ENCODE data around the gene MBP. TPM values are rescaled to one million over a fixed set of nuclear protein-coding genes. Genes with fewer than 3 reads are reported as not detected.
A peak's percentile ranks its signal among the peaks of the same experiment; 100 is the strongest.

MBP gene
- total RNA-seq, 1 donor from 2014 or later, result 2,463 TPM

- ATAC-seq, result no peak
- no peak for DNase-seq (ENCODE audit: low spot score)
- intact Hi-C loops (cut with DNase I), result loop anchor here (5.0 kb wide), 1 partner anchor 848 kb away; no protein-coding TSS in a partner anchor
Measured at GRCh38 chr18:77119851-77120491, 12.6 kb downstream of the MBP start.

GRCh38 chr18:77119101-77119850, 13.3 kb downstream of the MBP start:
- no peak for DNase-seq (ENCODE audit: low spot score)
- ATAC-seq, result no peak
- intact Hi-C loops (cut with DNase I), result loop anchor here (5.0 kb wide), 1 partner anchor 847 kb away; no protein-coding TSS in a partner anchor

- DNase-seq (ENCODE audit: low spot score) (no peak), ATAC-seq (no peak)
- intact Hi-C loops (cut with DNase I), result loop anchor here (5.0 kb wide), 1 partner anchor 846 kb away; no protein-coding TSS in a partner anchor
Measured at GRCh38 chr18:77118256-77119090, 14.1 kb downstream of the MBP start.

- intact Hi-C loops (cut with DNase I), result loop anchor here (5.0 kb wide), 1 partner anchor 844 kb away; no protein-coding TSS in a partner anchor
- peak; percentile 47 for DNase-seq (ENCODE audit: low spot score)
- no peak for ATAC-seq
Measured at GRCh38 chr18:77116201-77117080, 16.1 kb downstream of the MBP start.

GRCh38 chr18:77115192-77115953, 17.2 kb downstream of the MBP start:
- DNase-seq (ENCODE audit: low spot score) (no peak), ATAC-seq (no peak)
- intact Hi-C loops (cut with DNase I), result loop anchor here (5.0 kb wide), 1 partner anchor 843 kb away; no protein-coding TSS in a partner anchor

GRCh38 chr18:77114415-77115191, 18.0 kb downstream of the MBP start:
- DNase-seq (ENCODE audit: low spot score), result peak; percentile 84
- peak; percentile 87 for ATAC-seq
- intact Hi-C loops (cut with DNase I), result loop anchor here (5.0 kb wide), 1 partner anchor 842 kb away; no protein-coding TSS in a partner anchor

GRCh38 chr18:77114152-77114414, 18.5 kb downstream of the MBP start:
- intact Hi-C loops (cut with DNase I), result no loop called here
- DNase-seq (ENCODE audit: low spot score) (no peak), ATAC-seq (no peak)

GRCh38 chr18:77113361-77114151, 19.0 kb downstream of the MBP start:
- intact Hi-C loops (cut with DNase I), result no loop called here
- no peak for DNase-seq (ENCODE audit: low spot score)
- ATAC-seq, result no peak

GRCh38 chr18:77112747-77113092, 19.9 kb downstream of the MBP start:
- intact Hi-C loops (cut with DNase I), result no loop called here
- no peak for ATAC-seq
- no peak for DNase-seq (ENCODE audit: low spot score)

- intact Hi-C loops (cut with DNase I), result no loop called here
- ATAC-seq, result no peak
- peak; percentile 67 for DNase-seq (ENCODE audit: low spot score)
Measured at GRCh38 chr18:77111951-77112746, 20.4 kb downstream of the MBP start.

- DNase-seq (ENCODE audit: low spot score) (no peak), ATAC-seq (no peak)
- intact Hi-C loops (cut with DNase I), result no loop called here
Measured at GRCh38 chr18:77111449-77111848, 21.1 kb downstream of the MBP start.

GRCh38 chr18:77110936-77111335, 21.6 kb downstream of the MBP start:
- no peak for DNase-seq (ENCODE audit: low spot score)

GRCh38 chr18:77110400-77110799, 22.2 kb downstream of the MBP start:
- DNase-seq (ENCODE audit: low spot score) (no peak), ATAC-seq (no peak)
- intact Hi-C loops (cut with DNase I), result no loop called here

More at GRCh38 chr18:77110936-77111335, 21.6 kb downstream of the MBP start:
- ATAC-seq, result no peak
- intact Hi-C loops (cut with DNase I), result no loop called here

- DNase-seq (ENCODE audit: low spot score), result no peak
- intact Hi-C loops (cut with DNase I), result no loop called here
- no peak for ATAC-seq
Measured at GRCh38 chr18:77109648-77110019, 22.9 kb downstream of the MBP start.

GRCh38 chr18:77108821-77109647, 23.5 kb downstream of the MBP start:
- ATAC-seq (peak; percentile 16), DNase-seq (ENCODE audit: low spot score) (no peak)
- intact Hi-C loops (cut with DNase I), result no loop called here
